Panc1 (cell line): ENCODE data around the gene CCDC83.

Experiments
- POLR2AphosphoS5 ChIP-seq: IDR thresholded peaks from 2 replicates; pipeline ENCODE4 v1.6.1; 2012; ENCODE audit warnings: mild to moderate bottlenecking, low read depth, low read length, moderate library complexity
- TCF7L2 ChIP-seq: IDR thresholded peaks from 2 replicates; pipeline ENCODE4 v1.6.1; 2011; ENCODE audit warnings: mild to moderate bottlenecking, low read depth, low read length, inconsistent platforms
- TF ChIP-seq, protein P1 (sequence below): fragments of 450-650 bp; IDR thresholded peaks from 2 replicates; pipeline ENCODE4 v1.5.1; 2017; ENCODE audit warnings: mild to moderate bottlenecking
- TF ChIP-seq, protein P2 (sequence below), 2 experiments: IDR thresholded peaks; 2 replicates each; pipeline ENCODE4 v1.6.1; 2011 to 2012; ENCODE audit warnings: low read depth in 2 of 2, control low read depth in 1 of 2, low read length in 1 of 2, mild to moderate bottlenecking in 1 of 2, moderate library complexity in 1 of 2; ENCODE audit not compliant: insufficient read depth in 1 of 2

- TF ChIP-seq, protein P1, sequence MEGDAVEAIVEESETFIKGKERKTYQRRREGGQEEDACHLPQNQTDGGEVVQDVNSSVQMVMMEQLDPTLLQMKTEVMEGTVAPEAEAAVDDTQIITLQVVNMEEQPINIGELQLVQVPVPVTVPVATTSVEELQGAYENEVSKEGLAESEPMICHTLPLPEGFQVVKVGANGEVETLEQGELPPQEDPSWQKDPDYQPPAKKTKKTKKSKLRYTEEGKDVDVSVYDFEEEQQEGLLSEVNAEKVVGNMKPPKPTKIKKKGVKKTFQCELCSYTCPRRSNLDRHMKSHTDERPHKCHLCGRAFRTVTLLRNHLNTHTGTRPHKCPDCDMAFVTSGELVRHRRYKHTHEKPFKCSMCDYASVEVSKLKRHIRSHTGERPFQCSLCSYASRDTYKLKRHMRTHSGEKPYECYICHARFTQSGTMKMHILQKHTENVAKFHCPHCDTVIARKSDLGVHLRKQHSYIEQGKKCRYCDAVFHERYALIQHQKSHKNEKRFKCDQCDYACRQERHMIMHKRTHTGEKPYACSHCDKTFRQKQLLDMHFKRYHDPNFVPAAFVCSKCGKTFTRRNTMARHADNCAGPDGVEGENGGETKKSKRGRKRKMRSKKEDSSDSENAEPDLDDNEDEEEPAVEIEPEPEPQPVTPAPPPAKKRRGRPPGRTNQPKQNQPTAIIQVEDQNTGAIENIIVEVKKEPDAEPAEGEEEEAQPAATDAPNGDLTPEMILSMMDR = no peak
- TF ChIP-seq POLR2AphosphoS5 = no peak
- TF ChIP-seq, protein P2, sequence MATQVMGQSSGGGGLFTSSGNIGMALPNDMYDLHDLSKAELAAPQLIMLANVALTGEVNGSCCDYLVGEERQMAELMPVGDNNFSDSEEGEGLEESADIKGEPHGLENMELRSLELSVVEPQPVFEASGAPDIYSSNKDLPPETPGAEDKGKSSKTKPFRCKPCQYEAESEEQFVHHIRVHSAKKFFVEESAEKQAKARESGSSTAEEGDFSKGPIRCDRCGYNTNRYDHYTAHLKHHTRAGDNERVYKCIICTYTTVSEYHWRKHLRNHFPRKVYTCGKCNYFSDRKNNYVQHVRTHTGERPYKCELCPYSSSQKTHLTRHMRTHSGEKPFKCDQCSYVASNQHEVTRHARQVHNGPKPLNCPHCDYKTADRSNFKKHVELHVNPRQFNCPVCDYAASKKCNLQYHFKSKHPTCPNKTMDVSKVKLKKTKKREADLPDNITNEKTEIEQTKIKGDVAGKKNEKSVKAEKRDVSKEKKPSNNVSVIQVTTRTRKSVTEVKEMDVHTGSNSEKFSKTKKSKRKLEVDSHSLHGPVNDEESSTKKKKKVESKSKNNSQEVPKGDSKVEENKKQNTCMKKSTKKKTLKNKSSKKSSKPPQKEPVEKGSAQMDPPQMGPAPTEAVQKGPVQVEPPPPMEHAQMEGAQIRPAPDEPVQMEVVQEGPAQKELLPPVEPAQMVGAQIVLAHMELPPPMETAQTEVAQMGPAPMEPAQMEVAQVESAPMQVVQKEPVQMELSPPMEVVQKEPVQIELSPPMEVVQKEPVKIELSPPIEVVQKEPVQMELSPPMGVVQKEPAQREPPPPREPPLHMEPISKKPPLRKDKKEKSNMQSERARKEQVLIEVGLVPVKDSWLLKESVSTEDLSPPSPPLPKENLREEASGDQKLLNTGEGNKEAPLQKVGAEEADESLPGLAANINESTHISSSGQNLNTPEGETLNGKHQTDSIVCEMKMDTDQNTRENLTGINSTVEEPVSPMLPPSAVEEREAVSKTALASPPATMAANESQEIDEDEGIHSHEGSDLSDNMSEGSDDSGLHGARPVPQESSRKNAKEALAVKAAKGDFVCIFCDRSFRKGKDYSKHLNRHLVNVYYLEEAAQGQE (IDR thresholded peaks at IDR 0.05; ENCODE audit: insufficient read depth in 1 of 2, low read depth in 2 of 2, low read length in 1 of 2) = no peak
- no peak for TF ChIP-seq TCF7L2
Observed at GRCh38 chr11:85961930-85962363, 106.8 kb downstream of the CCDC83 start.
